HG03571 (cell line): ENCODE data around the gene AP2S1.
A peak's percentile ranks its signal among the peaks of the same experiment; 100 is the strongest.
"Not testable (repeated sequence)": the region's sequence is repeated elsewhere in the genome, so short reads cannot be mapped to it uniquely, and the experiment has no call there.

Experiments
- ATAC-seq: cut with Tn5 transposase; IDR thresholded peaks from one replicate; pipeline ENCODE4 v1.9.1; 2021; ENCODE audit not compliant: unreplicated experiment

The AP2S1 gene

DNA sequence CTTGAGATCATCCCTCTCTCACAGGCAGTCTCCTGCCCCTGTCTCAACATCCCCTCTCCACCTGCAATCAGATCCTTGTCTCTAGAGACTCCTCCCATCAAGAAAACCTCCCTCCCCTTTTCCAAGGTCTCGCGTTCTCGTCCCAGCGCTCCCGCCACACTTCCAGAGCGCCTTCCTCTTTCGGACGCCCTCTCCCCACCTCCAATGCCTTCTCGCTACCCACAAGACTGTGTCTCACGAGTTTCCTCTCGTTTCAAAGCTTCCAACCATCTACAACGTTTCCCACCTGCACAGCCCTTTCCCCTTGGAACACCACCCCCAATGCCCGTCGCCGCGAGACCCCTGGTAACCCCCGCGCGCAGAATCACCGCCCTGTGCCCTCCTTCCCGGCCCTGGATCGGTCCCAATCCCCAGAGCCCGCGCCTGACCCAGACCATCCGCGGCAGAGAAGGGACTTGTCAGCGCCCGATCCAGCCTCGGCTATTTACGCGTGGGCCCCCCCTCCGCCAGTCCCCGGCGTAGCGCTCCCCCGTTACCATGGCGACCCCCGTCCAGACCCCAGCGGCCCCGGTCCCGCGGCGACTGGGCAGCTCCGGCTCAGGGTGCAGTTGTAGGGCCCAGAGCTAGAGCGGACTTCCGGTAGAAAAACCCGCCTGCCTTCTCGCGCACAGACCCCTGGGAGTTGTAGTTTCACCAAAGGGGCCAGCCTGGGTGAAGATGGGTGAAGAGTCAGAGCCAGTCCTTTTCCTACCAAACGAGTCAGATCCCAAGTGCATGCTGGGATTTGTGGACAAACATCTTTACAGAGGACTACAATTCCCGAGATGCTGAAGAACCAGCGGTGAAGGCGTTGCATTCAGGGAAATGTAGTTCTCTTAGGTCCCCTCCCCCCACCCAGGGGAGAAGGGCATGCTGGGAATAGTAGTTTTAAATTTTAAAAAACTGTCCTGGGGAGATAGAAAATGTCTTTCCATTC is at the start of gene AP2S1:
Gene AP2S1, minus strand, starts transcription at position 619 of the 976 bp plus-strand sequence. Its CDS starts 80 bp downstream, at position 539.
- peak; percentile 86 for ATAC-seq

DNA sequence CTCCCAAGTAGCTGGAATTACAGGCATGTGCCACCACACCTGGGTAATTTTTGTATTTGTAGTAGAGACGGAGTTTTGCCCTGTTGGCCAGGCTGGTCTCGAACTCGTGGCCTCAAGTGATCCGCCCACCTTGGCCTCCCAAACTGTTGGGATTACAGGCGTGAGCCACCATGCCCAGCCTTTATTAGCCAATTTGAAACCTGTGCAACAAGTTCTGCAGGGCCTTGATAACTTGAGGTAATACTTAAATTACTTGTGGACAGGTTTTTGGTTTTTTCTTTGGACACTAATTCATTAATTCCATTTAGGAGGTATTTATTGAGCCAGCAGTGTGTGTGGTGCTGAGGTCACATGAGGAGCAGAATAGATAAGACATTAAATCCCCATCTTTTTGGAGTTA is 49.7 kb upstream of the AP2S1 start:
- ATAC-seq: no peak

DNA sequence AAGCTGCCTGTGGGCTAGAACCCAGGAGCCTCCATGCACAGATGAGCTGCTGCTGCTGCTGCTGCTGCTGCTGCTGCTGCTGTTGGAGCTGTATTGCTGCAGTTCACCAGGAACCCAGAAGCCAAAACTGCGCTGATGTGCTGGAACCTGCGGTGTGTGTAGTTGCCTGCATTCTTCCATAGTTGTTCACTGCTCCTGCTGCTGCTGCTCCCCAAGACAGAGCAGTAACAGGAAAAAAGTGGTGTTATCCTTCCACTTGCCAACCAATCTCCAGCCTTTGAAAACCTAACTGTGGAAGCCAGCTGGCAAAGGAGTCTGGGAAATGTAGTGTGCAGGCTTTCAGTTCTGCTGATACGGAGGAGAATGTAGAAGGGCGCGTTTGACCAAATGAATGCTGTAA is 48.1 kb upstream of the AP2S1 start:
- no peak for ATAC-seq

DNA sequence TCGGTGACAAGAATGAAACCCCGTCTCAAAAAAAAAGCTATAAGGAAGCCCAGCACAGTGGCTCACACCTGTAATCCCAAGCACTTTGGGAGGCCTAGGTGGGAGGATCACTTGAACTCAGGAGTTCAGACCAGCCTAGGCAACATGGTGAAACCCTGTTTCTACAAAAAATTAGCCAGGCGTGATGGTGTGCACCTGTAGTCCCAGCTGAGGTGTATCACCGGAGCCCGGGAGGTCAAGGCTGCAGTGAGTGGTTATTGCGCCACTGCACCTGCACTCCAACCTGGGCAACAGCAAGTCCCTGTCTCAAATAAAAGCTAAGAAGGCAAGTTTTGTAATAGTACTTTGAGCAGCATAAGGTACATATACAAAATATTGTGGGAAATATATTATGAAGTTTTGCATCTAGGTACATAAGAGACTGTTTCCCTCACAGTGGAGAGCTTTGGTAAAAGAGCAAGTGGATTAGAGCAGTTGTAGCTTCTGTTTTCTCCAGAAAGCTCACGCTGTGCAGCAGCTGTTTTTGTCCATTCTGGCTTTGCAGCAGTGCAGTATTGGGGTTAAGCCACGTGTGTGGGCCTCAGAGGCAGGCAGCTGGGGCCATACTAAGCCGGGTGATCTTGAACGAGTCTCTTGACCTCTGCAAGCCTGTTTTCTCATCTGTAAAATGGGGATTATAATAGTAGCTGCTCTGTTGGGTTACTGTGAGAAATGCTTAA is 45.6 kb upstream of the AP2S1 start:
- no peak for ATAC-seq

DNA sequence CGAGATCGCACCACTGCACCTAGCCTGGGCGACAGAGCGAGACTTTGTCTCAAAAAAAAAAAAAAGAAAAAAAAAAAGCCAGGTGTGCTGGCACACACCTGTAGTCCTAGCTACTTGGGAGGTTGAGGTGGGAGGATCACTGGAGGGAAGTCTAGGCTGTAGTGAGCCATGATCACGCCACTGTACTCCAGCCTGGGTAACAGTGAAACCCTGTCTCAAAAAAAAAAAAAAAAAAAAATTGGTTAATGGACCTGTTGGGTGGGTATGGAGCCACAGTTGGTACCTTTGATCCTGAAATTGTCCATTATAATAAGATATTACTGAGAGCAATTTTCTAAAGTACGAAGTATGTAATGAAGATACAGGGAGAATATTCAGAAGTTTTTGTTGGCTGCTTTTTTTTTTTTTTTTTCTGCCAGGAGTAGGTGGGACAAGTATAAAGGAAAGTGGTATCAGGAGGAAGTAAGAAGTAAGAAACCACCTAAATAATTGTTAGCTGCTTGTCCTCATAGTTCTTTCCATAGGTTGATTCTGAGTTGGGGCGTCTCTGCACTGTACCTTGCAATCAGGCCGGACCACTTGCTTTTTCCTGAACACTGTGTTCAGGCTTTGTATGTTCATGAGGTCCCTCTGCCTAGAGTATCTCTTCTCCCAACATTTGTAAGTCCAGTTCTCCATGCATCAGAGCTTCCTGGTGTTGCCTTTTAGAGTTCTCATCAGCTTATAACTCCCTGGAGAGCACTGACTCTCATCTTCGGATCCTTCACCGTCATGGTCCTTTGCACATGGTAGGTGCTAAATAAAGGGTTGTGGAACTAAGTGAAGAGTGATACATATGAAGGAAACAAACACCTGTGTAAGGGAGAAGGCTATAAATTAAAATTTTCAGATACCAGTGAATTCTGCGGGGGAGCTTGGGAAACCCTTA is 41.9 kb upstream of the AP2S1 start:
- no peak for ATAC-seq

DNA sequence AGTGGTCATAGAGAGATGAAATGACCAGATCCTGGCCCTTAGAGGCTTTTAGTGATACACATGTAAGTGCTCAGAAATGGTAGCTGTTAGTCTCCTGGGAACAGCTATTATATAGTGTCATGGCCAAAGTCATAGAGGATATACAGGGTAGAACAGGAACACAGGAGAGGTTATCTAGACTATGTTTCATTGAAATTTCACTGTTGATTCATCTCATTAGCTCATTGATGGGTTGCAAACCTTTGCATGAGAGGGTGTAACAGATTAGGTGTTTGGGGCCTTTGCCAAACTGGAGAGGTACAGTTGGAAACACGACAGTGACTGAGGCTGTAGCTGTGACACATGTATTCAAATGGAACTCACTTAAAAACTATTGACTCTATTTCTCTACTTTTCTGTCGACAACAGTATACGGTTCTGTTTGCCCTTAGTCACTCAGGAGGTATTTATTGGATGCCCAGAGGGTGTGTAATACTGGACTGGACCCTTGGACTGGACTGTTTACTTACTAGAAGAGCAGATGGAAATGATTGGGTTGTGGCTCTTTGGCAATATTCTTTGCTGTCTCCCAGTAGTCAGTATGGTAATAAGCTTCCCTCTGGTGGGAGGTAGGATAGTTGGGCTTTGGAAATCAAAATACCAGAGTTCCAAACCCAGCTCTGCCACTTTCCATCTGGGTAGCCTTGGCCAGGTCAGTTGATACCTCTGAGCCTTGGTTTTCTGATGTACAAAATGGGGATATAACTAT is 40.0 kb upstream of the AP2S1 start:
- ATAC-seq: no peak

DNA sequence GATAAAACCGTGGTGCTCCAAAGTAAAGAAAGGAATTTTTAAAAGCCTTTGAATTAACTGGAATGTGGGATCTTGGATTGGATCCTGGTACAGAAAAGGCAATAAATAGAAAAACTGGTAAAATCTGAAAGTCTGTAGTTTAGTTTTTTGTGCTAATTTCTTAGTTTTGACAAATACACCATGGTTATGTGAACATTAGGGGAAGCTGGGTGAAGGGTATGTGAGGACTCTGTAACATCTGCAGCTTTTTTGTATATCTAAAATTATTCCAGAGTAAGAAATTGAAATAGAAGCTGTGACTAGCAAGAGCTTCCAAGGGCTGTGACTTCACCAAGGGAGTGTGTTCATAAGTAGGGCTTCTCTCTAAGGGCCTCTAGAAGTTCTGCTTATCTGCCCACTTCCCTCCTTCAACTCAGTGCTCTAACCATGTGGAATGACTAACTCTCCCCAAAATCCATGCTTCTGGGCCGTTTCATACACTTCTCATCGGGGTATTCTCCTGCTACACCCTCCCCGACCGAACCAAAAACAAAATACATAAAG is 36.7 kb upstream of the AP2S1 start:
- ATAC-seq: no peak

DNA sequence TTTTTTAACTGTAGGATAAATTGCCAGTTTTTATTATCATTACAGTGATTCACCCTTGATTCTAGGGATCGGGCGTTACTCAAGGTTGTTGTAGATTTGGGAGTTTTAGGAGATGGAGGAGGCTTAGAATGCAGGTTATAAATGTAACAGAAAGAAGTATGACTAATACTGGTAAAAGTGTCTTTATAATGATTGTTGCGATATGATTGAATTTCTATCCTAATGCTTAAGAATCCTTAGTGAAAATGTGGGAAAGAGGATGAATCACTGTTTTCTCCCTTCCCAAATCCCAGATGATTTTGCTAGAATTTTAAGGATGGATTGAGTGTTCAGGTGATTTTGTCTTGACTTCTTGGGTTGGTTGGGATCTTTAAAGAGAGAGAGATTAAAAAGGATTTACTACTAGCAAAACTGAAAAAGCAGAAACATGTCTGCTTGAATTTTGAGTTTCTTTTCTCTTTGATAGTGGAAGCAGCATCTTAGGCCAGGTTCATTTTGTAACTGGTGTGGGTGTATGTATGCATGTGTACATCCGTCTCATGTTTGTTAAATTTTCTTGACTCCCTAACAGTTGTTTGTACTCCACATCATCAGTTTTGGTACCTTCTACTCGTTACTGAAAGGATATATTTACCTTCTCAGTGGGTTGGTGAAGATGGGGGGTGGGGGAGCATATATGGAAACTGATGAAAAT is 36.0 kb upstream of the AP2S1 start:
- ATAC-seq: no peak

DNA sequence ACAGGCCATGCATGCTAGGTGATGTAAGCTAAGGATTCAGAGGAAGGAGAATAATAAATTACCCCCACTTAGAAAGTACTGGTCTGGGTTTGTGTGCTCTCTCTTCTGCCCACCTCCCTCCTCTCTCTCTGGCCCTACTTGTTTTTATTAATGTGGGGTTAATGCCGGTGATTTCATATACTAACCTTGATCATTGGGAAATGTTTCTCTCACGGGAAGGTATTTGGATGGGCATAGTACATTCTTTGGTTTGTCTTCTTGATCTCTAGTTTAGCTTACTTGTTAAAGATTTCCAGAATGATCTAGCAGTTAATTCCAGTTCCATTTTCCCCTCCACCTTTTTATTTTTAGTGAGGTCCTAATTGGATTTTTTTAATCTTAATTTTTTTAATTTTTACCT is 34.8 kb upstream of the AP2S1 start:
- no peak for ATAC-seq

DNA sequence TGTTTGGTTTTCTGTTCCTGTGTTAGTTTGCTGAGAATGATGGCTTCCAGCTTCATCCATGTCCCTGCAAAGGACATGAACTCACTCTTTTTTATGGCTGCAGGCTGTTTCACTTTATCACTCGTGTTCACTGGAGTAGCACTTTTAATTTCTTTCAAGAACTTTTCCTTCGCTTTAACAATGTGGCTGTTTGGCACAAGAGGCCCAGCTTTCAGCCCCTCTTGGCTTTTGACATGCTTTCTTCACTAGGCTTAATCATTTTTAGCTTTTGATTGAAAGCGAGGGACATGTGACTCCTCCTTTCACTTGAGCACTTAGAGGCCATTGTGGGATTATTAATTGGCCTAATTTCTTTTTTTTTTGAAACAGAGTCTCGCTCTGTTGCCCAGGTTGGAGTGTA is 32.1 kb upstream of the AP2S1 start:
- ATAC-seq: not testable (repeated sequence)

DNA sequence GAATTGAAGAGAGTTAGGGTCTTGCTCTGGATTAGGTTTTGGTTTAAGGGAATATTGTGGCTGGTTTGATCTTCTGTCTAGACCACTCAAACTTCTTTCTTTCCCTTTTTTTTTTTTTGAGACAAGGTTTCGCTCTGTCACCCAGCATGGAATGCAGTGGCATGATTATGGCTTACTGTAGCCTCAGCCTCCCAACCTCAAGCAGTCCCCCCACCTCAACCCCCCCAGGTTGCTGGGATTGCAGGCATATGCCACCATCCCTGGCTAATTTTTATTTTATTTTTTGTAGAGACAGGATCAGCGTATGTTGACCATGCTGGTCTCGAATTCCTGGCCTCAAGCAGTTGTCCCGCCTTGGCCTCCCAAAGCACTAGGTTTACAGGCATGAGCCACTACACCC is 31.4 kb upstream of the AP2S1 start:
- no peak for ATAC-seq

DNA sequence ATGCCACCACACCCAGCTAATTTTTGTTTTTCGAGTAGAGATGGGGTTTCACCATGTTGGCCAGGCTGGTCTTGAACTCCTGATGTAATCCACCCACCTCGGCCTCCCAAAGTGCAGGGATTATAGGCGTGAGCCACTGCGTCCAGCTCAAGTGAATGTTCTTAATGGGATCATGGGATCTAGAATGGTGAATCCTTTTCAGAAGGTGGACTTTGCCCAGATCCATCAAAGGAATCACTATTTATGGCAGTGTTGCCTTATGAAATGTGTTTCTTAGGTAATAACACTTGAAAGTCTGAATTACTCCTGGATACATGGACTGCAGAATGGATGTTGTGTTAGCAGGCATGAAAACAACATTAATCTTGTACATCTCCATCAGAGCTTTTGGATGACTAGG is 30.4 kb upstream of the AP2S1 start:
- ATAC-seq: no peak

DNA sequence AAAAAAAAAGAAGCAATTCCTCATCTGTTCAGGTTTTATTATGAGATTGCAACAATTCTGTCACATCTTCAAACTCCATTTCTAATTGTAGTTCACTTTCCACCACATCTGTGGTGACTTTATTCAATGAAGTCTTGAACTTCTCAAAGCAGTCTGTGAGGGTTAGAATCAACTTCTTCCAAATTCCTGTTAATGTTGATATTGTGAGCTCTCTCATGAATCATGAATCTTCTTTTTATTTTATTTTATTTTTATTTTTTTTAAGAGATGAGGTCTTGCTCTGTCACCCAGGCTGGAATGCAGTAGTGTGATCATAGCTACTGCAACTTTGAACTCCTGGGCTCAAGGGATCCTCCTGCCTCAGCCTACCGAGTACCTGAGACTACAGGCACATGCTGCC is 29.8 kb upstream of the AP2S1 start:
- ATAC-seq: no peak

DNA sequence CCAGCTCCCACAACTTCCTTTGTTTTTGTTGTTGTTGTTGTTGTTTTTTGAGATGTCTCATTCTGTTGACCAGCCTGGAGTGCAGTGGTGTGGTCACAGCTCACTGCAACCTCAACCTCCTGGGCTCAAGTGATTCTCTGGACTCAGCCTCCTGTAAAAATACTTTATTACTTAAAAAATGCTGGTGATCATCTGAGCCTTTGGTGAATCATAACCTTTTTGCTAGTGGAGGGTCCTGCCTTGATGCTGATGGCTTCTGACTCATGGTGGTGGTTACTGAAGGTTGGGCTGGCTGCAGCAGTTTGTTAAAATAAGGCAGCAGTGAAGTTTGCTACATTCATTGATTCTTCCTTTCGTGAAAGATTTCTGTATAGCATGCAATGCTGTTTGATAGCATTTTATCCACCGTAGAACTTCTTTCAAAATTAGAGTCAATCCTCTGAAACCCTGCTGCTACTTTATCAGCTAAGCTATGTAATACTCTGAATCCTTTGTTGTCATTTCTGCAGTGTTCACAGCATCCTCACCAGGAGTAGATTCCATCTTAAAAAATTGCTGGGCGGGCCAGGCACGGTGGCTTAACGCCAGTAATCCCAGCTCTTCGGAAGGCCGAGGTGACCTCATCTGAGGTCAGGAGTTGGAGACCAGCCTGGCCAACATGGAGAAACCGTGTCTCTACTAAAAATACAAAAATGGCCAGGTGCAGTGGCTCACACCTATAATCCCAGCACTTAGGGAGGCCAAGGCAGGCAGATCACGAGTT is 28.1 kb upstream of the AP2S1 start:
- no peak for ATAC-seq

DNA sequence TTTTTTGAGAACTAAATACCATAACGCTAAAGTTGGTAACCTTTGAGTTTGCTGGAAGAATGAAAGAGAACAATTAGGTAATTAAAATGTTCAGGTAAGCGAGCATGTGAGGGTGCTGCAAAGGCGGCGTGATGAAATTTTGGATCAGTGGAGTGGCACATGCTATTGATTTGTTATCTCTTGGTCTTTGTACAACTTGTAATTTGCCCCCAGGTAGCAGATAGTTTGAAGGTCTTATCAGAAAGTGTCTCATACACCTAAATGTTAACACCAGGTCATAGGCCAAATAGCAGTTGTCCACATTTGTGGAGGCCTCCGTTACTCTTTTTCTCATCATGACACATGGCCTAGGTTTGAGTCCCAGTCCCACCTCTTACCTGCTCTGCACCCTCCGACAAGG is 25.0 kb upstream of the AP2S1 start:
- no peak for ATAC-seq

DNA sequence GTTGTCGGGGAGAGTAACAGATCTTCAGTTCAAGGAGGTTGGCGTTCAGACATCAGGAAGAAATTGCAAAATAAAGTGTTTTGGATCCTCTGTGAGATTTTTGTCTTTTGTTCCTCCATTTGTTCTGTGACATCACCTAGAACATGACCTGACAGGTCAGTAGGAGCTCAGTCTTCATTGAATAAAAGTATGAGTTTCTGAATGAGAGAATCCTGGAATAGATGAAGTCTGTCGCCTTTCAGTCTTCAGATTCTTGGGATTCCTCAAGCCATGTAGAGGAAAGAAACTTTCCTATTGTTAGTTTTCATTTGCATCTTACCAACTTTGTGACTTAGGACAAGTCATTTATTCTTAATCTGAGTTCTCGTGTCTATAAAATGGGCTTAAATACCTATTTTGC is 24.6 kb upstream of the AP2S1 start:
- ATAC-seq: no peak

DNA sequence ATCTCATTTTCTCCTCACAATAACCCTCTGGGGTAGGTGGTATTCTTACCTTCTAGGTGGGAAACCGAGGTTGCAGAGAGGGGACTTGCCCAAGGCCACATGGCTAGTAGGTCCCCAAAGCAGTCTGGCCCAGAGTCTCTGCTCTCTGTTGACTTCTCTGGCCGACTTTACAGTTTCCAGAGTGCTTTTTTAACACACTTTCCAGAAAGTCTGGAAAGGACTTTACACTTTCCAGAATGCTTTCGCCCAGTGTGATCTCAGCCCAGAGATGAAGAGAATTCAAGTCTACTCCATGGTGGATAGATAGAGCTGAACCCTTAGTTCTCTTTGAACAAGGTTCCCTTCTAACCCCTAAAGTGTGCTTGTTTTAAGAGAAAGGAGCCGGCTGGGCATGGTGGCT is 22.3 kb upstream of the AP2S1 start:
- no peak for ATAC-seq

DNA sequence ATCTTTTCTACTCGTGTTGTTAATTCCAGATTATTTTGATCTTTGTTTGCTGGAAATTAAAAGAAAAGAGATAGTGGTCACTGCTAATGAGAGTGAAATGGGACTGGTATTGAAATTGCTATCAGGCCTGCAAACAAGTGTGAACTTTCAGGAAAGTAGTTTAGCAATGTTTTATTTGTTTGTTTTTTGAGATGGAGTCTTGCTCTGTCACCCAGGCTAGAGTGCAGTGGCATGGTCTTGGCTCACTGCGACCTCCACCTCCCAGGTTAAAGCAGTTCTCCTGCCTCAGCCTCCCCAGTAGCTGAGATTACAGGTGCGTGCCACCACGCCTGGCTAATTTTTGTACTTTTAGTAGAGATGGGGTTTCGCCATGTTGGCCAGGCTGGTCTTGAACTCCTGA is 20.5 kb upstream of the AP2S1 start:
- ATAC-seq: not testable (repeated sequence)
